Measurements from ENCODE around the gene PHF21A. TPM values are rescaled to one million over a fixed set of nuclear protein-coding genes. Genes with fewer than 3 reads are reported as not detected.

PHF21A gene
- total RNA-seq, 1 donor from 2014 or later, result 69.7 TPM

GRCh38 chr11:46107780-46108179 lies 13.5 kb downstream of the PHF21A start:
- DNase-seq (ENCODE audit: low spot score in 2 of 2), result no peak
- Histone ChIP-seq H3K4me3 (no peak overlapping the region), H3K27ac (no peak overlapping the region), H3K4me1 (peaks cover 0 to 25% of the 10 kb centered on the region in 2 donors), H3K9me3 (no peaks in the 10 kb centered on the region), H3K36me3 (no peaks in the 10 kb centered on the region), H3K27me3 (no peaks in the 10 kb centered on the region)
- intact Hi-C loops (cut with DNase I), result no loop called here
- TF ChIP-seq CTCF (IDR thresholded peaks at IDR 0.05), result no peak

- Histone ChIP-seq H3K9me3 (no peaks in the 10 kb centered on the region), H3K4me3 (no peak overlapping the region), H3K27me3 (no peaks in the 10 kb centered on the region), H3K36me3 (no peaks in the 10 kb centered on the region), H3K27ac (no peak overlapping the region), H3K4me1 (peaks cover 0 to 25% of the 10 kb centered on the region in 2 donors)
- TF ChIP-seq CTCF (IDR thresholded peaks at IDR 0.05), result no peak
- no peak for DNase-seq (ENCODE audit: low spot score in 2 of 2)
- intact Hi-C loops (cut with DNase I), result no loop called here
Observed at GRCh38 chr11:46107408-46107718, 13.9 kb downstream of the PHF21A start.

- Histone ChIP-seq H3K9me3 (no peaks in the 10 kb centered on the region), H3K27ac (no peak overlapping the region), H3K27me3 (no peaks in the 10 kb centered on the region), H3K4me1 (peaks cover 0 to 25% of the 10 kb centered on the region in 2 donors), H3K36me3 (no peaks in the 10 kb centered on the region), H3K4me3 (no peak overlapping the region)
- DNase-seq (ENCODE audit: low spot score in 2 of 2), result no peak
- TF ChIP-seq CTCF (IDR thresholded peaks at IDR 0.05), result no peak
- intact Hi-C loops (cut with DNase I), result no loop called here
Observed at GRCh38 chr11:46106530-46107407, 14.5 kb downstream of the PHF21A start.

- peaks cover 0 to 26% of the 10 kb centered on the region in 2 donors for H3K4me1 ChIP-seq
- no peak for DNase-seq (ENCODE audit: low spot score in 2 of 2)
- no peak for TF ChIP-seq CTCF (IDR thresholded peaks at IDR 0.05)
Observed at GRCh38 chr11:46105926-46106325, 15.3 kb downstream of the PHF21A start.

GRCh38 chr11:46105134-46105628 lies 16.1 kb downstream of the PHF21A start:
- no peak for DNase-seq (ENCODE audit: low spot score in 2 of 2)
- Histone ChIP-seq H3K36me3 (no peaks in the 10 kb centered on the region), H3K27ac (no peak overlapping the region), H3K4me1 (peaks cover 0 to 31% of the 10 kb centered on the region in 2 donors), H3K27me3 (no peaks in the 10 kb centered on the region), H3K4me3 (no peak overlapping the region), H3K9me3 (no peaks in the 10 kb centered on the region)
- no peak for TF ChIP-seq CTCF (IDR thresholded peaks at IDR 0.05)
- intact Hi-C loops (cut with DNase I), result no loop called here

More at GRCh38 chr11:46105926-46106325, 15.3 kb downstream of the PHF21A start:
- no peak overlapping the region for H3K4me3 ChIP-seq
- no peaks in the 10 kb centered on the region for H3K9me3 ChIP-seq
- H3K27ac ChIP-seq, result no peak overlapping the region
- intact Hi-C loops (cut with DNase I), result no loop called here
- H3K36me3 ChIP-seq, result no peaks in the 10 kb centered on the region
- H3K27me3 ChIP-seq, result no peaks in the 10 kb centered on the region

Data from ascending aorta (tissue), 2 donors.